GM12878 (cell line): Measurements from ENCODE around the gene CXXC4. TPM values are rescaled to one million over a fixed set of nuclear protein-coding genes. Genes with fewer than 3 reads are reported as not detected.

Source experiments
- ATAC-seq: fragments of 200-7000 bp; cut with Tn5 transposase; 3 replicates; pipeline ENCODE4 v1.9.1; 2020; ENCODE audit warnings: mild to moderate bottlenecking, moderate library complexity
- BruUV-seq: library from RNA; stranded (reverse); fragments of 400-500 nt; replicated peaks from 2 replicates; lab custom pipeline; 2021; lab: Mats Ljungman, UMichigan
- CTCF ChIA-PET: fragments of 300-600 bp; sonication (Branson Sonifier 250); formaldehyde crosslinking; extraction: SDS; loops from one replicate; lab custom pipeline; 2021; ENCODE audit warnings: inconsistent platforms; lab: Yijun Ruan, JAX
- POLR2A ChIA-PET: fragments of 350-600 bp; formaldehyde crosslinking; extraction: SDS; loops from one replicate; lab custom pipeline; 2021; ENCODE audit warnings: inconsistent platforms; lab: Charles Lee
- RAD21 ChIA-PET: fragments of 300-600 bp; sonication (Branson Sonifier 250); formaldehyde crosslinking; loops from one replicate; lab custom pipeline; 2023; ENCODE audit warnings: antibody characterized with exemption; ENCODE audit not compliant: unreplicated experiment; lab: Charles Lee
- SMC1A ChIA-PET: fragments of 300-600 bp; sonication (Branson Sonifier 250); formaldehyde crosslinking; loops from one replicate; lab custom pipeline; 2023; ENCODE audit not compliant: unreplicated experiment, uncharacterized antibody; lab: Charles Lee
- DNase-seq: peaks from one replicate; pipeline ENCODE4 v3.0.0-alpha.2; 2011; ENCODE audit warnings: low read depth, low spot score
- FAIRE-seq: peaks from 3 replicates; lab custom pipeline; 2011; peaks lifted over from hg19 to GRCh38; lab: Jason Lieb, UNC
- H2AFZ ChIP-seq: 2 replicates; pipeline ENCODE4 v1.6.0; 2011; ENCODE audit warnings: low read depth, low read length, control low read depth; ENCODE audit not compliant: control insufficient read depth
- H3K27ac ChIP-seq: 2 replicates; pipeline ENCODE4 v1.5.1; 2011; ENCODE audit warnings: control low read depth; ENCODE audit not compliant: control insufficient read depth, insufficient read depth
- H3K27me3 ChIP-seq, 2 experiments: replicated peaks in 1 of 2; 2 replicates each; pipeline versions ENCODE4 v1.6.0 to v1.6.1; 2011; ENCODE audit warnings: low read length in 1 of 2; ENCODE audit not compliant: control insufficient read depth in 2 of 2, insufficient read depth in 2 of 2
- H3K36me3 ChIP-seq, 2 experiments: 2 replicates each; pipeline ENCODE4 v1.5.1; 2011; ENCODE audit warnings: low read length in 1 of 2; ENCODE audit not compliant: control insufficient read depth in 2 of 2, insufficient read depth in 2 of 2
- H3K4me1 ChIP-seq: 2 replicates; pipeline ENCODE4 v1.6.1; 2011; ENCODE audit warnings: mild to moderate bottlenecking, low read length, moderate library complexity, mixed read lengths; ENCODE audit not compliant: control insufficient read depth, insufficient read depth
- H3K4me2 ChIP-seq: 2 replicates; pipeline ENCODE4 v1.6.0; 2011; ENCODE audit warnings: control low read depth; ENCODE audit not compliant: control insufficient read depth, insufficient read depth
- H3K4me3 ChIP-seq: fragments of 200-600 bp; sonication (generic); 2 replicates; pipeline ENCODE4 v1.5.1; 2016
- H3K79me2 ChIP-seq: 2 replicates; pipeline ENCODE4 v1.6.0; 2011; ENCODE audit warnings: low read length; ENCODE audit not compliant: control insufficient read depth, insufficient read depth
- H3K9ac ChIP-seq: 2 replicates; pipeline ENCODE4 v1.8.0; 2011; ENCODE audit warnings: low read length, control low read depth, mixed read lengths; ENCODE audit not compliant: control insufficient read depth, insufficient read depth
- H3K9me3 ChIP-seq: replicated peaks from 3 replicates; pipeline ENCODE4 v1.5.1; 2011; ENCODE audit warnings: mild to moderate bottlenecking, low read length; ENCODE audit not compliant: control insufficient read depth, insufficient read depth
- H4K20me1 ChIP-seq: 2 replicates; pipeline ENCODE4 v1.6.0; 2011; ENCODE audit not compliant: control insufficient read depth, insufficient read depth
- CBX3 ChIP-seq: fragments of 200-600 bp; sonication (generic); IDR thresholded peaks from 2 replicates; pipeline ENCODE4 v1.6.1; 2016; ENCODE audit warnings: low read depth, borderline replicate concordance
- CUX1 ChIP-seq: IDR thresholded peaks from 2 replicates; pipeline ENCODE4 v1.6.1; 2012; ENCODE audit warnings: improper control_type of control experiment, low read depth, low read length; ENCODE audit not compliant: insufficient replicate concordance
- E4F1 ChIP-seq: fragments of 450-650 bp; IDR thresholded peaks from 2 replicates; pipeline ENCODE4 v1.6.1; 2018; ENCODE audit warnings: borderline replicate concordance, mild to moderate bottlenecking; ENCODE audit not compliant: partially characterized antibody
- FOXM1 ChIP-seq: IDR thresholded peaks from 2 replicates; pipeline ENCODE4 v1.6.1; 2012; ENCODE audit warnings: low read depth, mild to moderate bottlenecking, inconsistent platforms, low read length, moderate library complexity
- IKZF2 ChIP-seq, 2 experiments: fragments of 450-650 bp; IDR thresholded peaks; 2 replicates each; pipeline ENCODE4 v1.6.1; 2017; ENCODE audit warnings: mild to moderate bottlenecking in 2 of 2, moderate library complexity in 2 of 2
- MEF2B ChIP-seq: fragments of 450-650 bp; IDR thresholded peaks from 2 replicates; pipeline ENCODE4 v1.6.1; 2018; ENCODE audit warnings: mild to moderate bottlenecking, moderate library complexity; ENCODE audit not compliant: partially characterized antibody, poor library complexity, severe bottlenecking
- NFYB ChIP-seq: IDR thresholded peaks from 2 replicates; pipeline ENCODE4 v1.6.1; 2011; ENCODE audit warnings: low read depth, mild to moderate bottlenecking, low read length, improper control_type of control experiment, moderate library complexity; ENCODE audit not compliant: insufficient read depth
- PKNOX1 ChIP-seq: fragments of 450-650 bp; IDR thresholded peaks from 2 replicates; pipeline ENCODE4 v1.6.1; 2016; ENCODE audit warnings: mild to moderate bottlenecking
- POU2F2 ChIP-seq: IDR thresholded peaks from 3 replicates; pipeline ENCODE4 v1.6.1; 2011; ENCODE audit warnings: low read depth, mild to moderate bottlenecking, low read length, borderline replicate concordance
- RBBP5 ChIP-seq: fragments of 200-600 bp; sonication (generic); conservative IDR thresholded peaks from 2 replicates; pipeline ENCODE4 v1.6.1; 2016
- SIX5 ChIP-seq: IDR thresholded peaks from 2 replicates; pipeline ENCODE4 v1.6.1; 2011; ENCODE audit warnings: mild to moderate bottlenecking, low read depth, low read length, moderate library complexity; ENCODE audit not compliant: severe bottlenecking
- SPI1 ChIP-seq: IDR thresholded peaks from 2 replicates; pipeline ENCODE4 v1.6.1; 2011; ENCODE audit warnings: low read depth, mild to moderate bottlenecking, low read length, moderate library complexity, borderline replicate concordance; ENCODE audit not compliant: insufficient read depth
- WGBS: methylation state at CpG from one replicate; pipeline ENCODE4 v1.1.6; 2016; ENCODE audit warnings: low lambda C conversion rate; ENCODE audit not compliant: insufficient replicate concordance, insufficient coverage; ENCODE audit errors: missing lambda C conversion rate; 5-methylcytosine and 5-hydroxymethylcytosine counted together
- in situ Hi-C: fragments of 300-500 bp; cut with MboI; formaldehyde crosslinking; loops from 9 replicates; pipeline ENCODE4 v1.14.3; 2018; ENCODE audit warnings: mixed read lengths
- intact Hi-C: fragments of 100-400 bp; cut with micrococcal nuclease; formaldehyde crosslinking; loops from one replicate; pipeline ENCODE4 v1.14.2; 2022; ENCODE audit not compliant: unreplicated experiment
- polyA plus RNA-seq, 11 experiments: library from polyadenylated mRNA; depleted of rRNA in 4 of 11; unstranded in 6 of 11; stranded (reverse) in 5 of 11; fragments of >200 nt; fragmentation: Nextera tagmentation in 4 of 11; fragmentation: Illumina TruSeq in 1 of 11; extraction: Ambion mirVana in 4 of 11; extraction: Trizol in 1 of 11; gene quantifications; 1 replicate in 1 of 11; 2 replicates in 10 of 11; pipeline versions ENCODE4 v1.2.1 to v1.2.3, GENCODE V29; 2011 to 2016; ENCODE audit warnings: inconsistent platforms in 2 of 11, missing spikeins in 2 of 11, low read depth in 1 of 11
- total RNA-seq, 4 experiments: library from RNA; depleted of rRNA in 3 of 4; stranded (reverse); fragments of >200 nt in 3 of 4; fragmentation: Illumina TruSeq in 1 of 4; extraction: Trizol in 1 of 4; gene quantifications; 2 replicates each; pipeline versions ENCODE4 v1.2.1 to v1.2.3, GENCODE V29; 2013 to 2021

CXXC4 gene
- total and polyA plus RNA-seq, 10 of the 15 experiments (the other 5 are each of a cell fraction or from before 2014, with no cell fraction given) = 4.2 to 17.0 (median 7.8) TPM

GRCh38 chr4:104472766-104473165, 21.9 kb downstream of the CXXC4 start:
- H3K4me1 ChIP-seq = no peaks in the 10 kb centered on the region
- H3K9ac ChIP-seq = no peak overlapping the region
- no peak overlapping the region for H3K4me3 ChIP-seq
- peak; percentile 80 for ATAC-seq
- no peaks in the 10 kb centered on the region for H3K79me2 ChIP-seq
- H3K9me3 ChIP-seq = peaks cover 2% of the 10 kb centered on the region; the same call in 2 of the 3 replicates
- no peak overlapping the region for H3K27ac ChIP-seq
- no peaks in the 10 kb centered on the region for H3K27me3 ChIP-seq
- no peak overlapping the region for H2AFZ ChIP-seq
- ChIA-PET RAD21 (interaction anchor here (1.1 to 2.3 kb wide), 6 partner anchors 10 to 388 kb away, joined by 3 to 7 read pairs (median 5); no protein-coding TSS in a partner anchor), SMC1A (interaction anchor here (0.5 to 4.1 kb wide), 12 partner anchors 11 to 63 kb away, joined by 3 to 16 read pairs (median 4); no protein-coding TSS in a partner anchor), POLR2A (no interaction called here), CTCF (interaction anchor here (1.4 to 2.9 kb wide), 2 partner anchors 21 to 388 kb away, joined by 3 to 8 read pairs; no protein-coding TSS in a partner anchor)
- H3K4me2 ChIP-seq = no peak overlapping the region
- intact Hi-C loops = no loop called here
- no peak for DNase-seq
- BruUV-seq = no TSS peak
- H4K20me1 ChIP-seq = no peaks in the 10 kb centered on the region
- no peaks in the 10 kb centered on the region; a peak in 1 of 4 replicates for H3K36me3 ChIP-seq
- in situ Hi-C loops = no loop called here
- WGBS = 40% methylated on average over 1 of the region's 1 CpG
- no peak for FAIRE-seq
- TF ChIP-seq POU2F2 (no peak), E4F1 (no peak), MEF2B (no peak), RBBP5 (no peak), IKZF2 (IDR thresholded peaks at IDR 0.05) (no peak), SIX5 (no peak), SPI1 (no peak), NFYB (no peak), CUX1 (no peak), CBX3 (no peak), PKNOX1 (no peak), FOXM1 (no peak)
